Smooth muscle cell (in vitro differentiated cells): Measurements from ENCODE around the gene SYT8. TPM values are rescaled to one million over a fixed set of nuclear protein-coding genes. Genes with fewer than 3 reads are reported as not detected.

Experiments used
- DNase-seq: peaks from one replicate; lab custom pipeline; 2025; ENCODE audit not compliant: unreplicated experiment; lab: John Stamatoyannopoulos, UW
- H2AFZ ChIP-seq: fragments of 200-600 bp; sonication (generic); 2 replicates; pipeline ENCODE4 v1.6.0; 2016; ENCODE audit warnings: antibody characterized with exemption, low read depth, mild to moderate bottlenecking
- H3F3A ChIP-seq: fragments of 200-600 bp; sonication (generic); 2 replicates; pipeline ENCODE4 v1.6.0; 2017; ENCODE audit warnings: antibody characterized with exemption, low read depth
- H3K27ac ChIP-seq: fragments of 200-600 bp; sonication (generic); 2 replicates; pipeline ENCODE4 v1.5.1; 2016; ENCODE audit warnings: low read depth, mild to moderate bottlenecking
- H3K27me3 ChIP-seq: fragments of 200-600 bp; sonication (generic); 2 replicates; pipeline ENCODE4 v1.6.1; 2016; ENCODE audit warnings: low read depth, mild to moderate bottlenecking
- H3K36me3 ChIP-seq: fragments of 200-600 bp; sonication (generic); 2 replicates; pipeline ENCODE4 v1.5.1; 2016; ENCODE audit warnings: low read depth
- H3K4me1 ChIP-seq: fragments of 200-600 bp; sonication (generic); 2 replicates; pipeline ENCODE4 v1.5.1; 2016; ENCODE audit warnings: low read depth
- H3K4me2 ChIP-seq: fragments of 200-600 bp; sonication (generic); 2 replicates; pipeline ENCODE4 v1.6.0; 2016; ENCODE audit warnings: mild to moderate bottlenecking
- H3K4me3 ChIP-seq: fragments of 200-600 bp; sonication (generic); 2 replicates; pipeline ENCODE4 v1.5.1; 2016; ENCODE audit warnings: mild to moderate bottlenecking
- H3K79me2 ChIP-seq: fragments of 200-600 bp; sonication (generic); 2 replicates; pipeline ENCODE4 v1.6.0; 2016; ENCODE audit warnings: low read depth, mild to moderate bottlenecking
- H3K9ac ChIP-seq: fragments of 200-600 bp; sonication (generic); 2 replicates; pipeline ENCODE4 v1.6.0; 2016; ENCODE audit warnings: low read depth
- H3K9me3 ChIP-seq: fragments of 200-600 bp; sonication (generic); replicated peaks from 2 replicates; pipeline ENCODE4 v1.5.1; 2016; ENCODE audit warnings: low read depth
- H4K20me1 ChIP-seq: fragments of 200-600 bp; sonication (generic); 2 replicates; pipeline ENCODE4 v1.6.0; 2016; ENCODE audit warnings: low read depth
- CTCF ChIP-seq: fragments of 200-600 bp; sonication (generic); IDR thresholded peaks from 2 replicates; pipeline ENCODE4 v1.5.1; 2017; ENCODE audit warnings: borderline replicate concordance, mild to moderate bottlenecking, antibody characterized with exemption; ENCODE audit not compliant: insufficient read depth, poor library complexity, severe bottlenecking
- WGBS: methylation state at CpG from one replicate; pipeline ENCODE4 v1.1.7; 2016; ENCODE audit warnings: low lambda C conversion rate; 5-methylcytosine and 5-hydroxymethylcytosine counted together
- polyA plus RNA-seq: library from polyadenylated mRNA; unstranded; fragments of >200 nt; fragmentation: Nextera tagmentation; extraction: Ambion mirVana; gene quantifications from 2 replicates; pipeline ENCODE4 v1.2.1, GENCODE V29; 2016
- total RNA-seq: library from RNA; depleted of rRNA; stranded (reverse); fragments of >200 nt; gene quantifications from 2 replicates; pipeline ENCODE4 v1.2.3, GENCODE V29; 2014

Gene SYT8
- total and polyA plus RNA-seq, 2 experiments from 2014 or later = 0.13 to 2.0 TPM

- H3F3A ChIP-seq = no peaks in the 10 kb centered on the region
- no peaks in the 10 kb centered on the region for H3K36me3 ChIP-seq
- H3K4me3 ChIP-seq = no peak overlapping the region
- H3K9me3 ChIP-seq = no peaks in the 10 kb centered on the region
- H3K79me2 ChIP-seq = no peaks in the 10 kb centered on the region
- TF ChIP-seq CTCF = no peak
- no peak overlapping the region for H3K9ac ChIP-seq
- H3K27me3 ChIP-seq = no peaks in the 10 kb centered on the region
- no peak for DNase-seq
- WGBS = 52% methylated on average over 11 of the region's 11 CpGs
- H4K20me1 ChIP-seq = no peaks in the 10 kb centered on the region
- no peak overlapping the region for H3K27ac ChIP-seq
- H3K4me1 ChIP-seq = peaks cover 12% of the 10 kb centered on the region
- peak overlapping the region; percentile 62 for H3K4me2 ChIP-seq
- no peak overlapping the region for H2AFZ ChIP-seq
These were observed 5.6 kb upstream of the SYT8 start for GRCh38 chr11:1829039-1829820.

DNA sequence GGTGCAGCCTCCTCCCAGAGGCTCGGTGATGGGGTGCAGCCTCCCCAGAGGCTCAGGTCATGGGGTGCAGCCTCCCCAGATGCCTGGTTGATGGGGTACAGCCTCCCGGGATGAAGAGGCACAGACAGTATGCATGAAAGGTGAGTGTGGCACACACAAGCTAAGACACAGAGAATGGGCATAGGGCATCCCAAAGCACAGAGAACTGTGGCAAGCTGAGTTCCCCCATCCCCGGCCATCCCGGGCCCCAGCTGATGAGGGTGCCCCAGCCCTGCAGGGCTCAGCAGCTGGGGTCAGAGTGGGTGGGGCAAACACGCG is 4.8 kb upstream of the SYT8 start:
- WGBS = 68% methylated on average over 6 of the region's 6 CpGs
- Histone ChIP-seq H3K27me3 (no peaks in the 10 kb centered on the region), H3K9me3 (no peaks in the 10 kb centered on the region), H3K27ac (peak overlapping the region; percentile 44), H3K4me1 (peaks cover 12% of the 10 kb centered on the region), H2AFZ (no peak overlapping the region), H3K36me3 (no peaks in the 10 kb centered on the region), H3K79me2 (no peaks in the 10 kb centered on the region), H3K4me2 (peak overlapping the region; percentile 22), H3K9ac (no peak overlapping the region), H3F3A (no peaks in the 10 kb centered on the region), H4K20me1 (no peaks in the 10 kb centered on the region), H3K4me3 (no peak overlapping the region)
- TF ChIP-seq CTCF = no peak
- no peak for DNase-seq

- no peaks in the 10 kb centered on the region for H3F3A ChIP-seq
- H4K20me1 ChIP-seq = no peaks in the 10 kb centered on the region
- H3K4me2 ChIP-seq = peak overlapping the region; percentile 22
- H2AFZ ChIP-seq = no peak overlapping the region
- peaks cover 12% of the 10 kb centered on the region for H3K4me1 ChIP-seq
- no peaks in the 10 kb centered on the region for H3K27me3 ChIP-seq
- DNase-seq = no peak
- peak overlapping the region; percentile 44 for H3K27ac ChIP-seq
- WGBS = 28% methylated on average over 33 of the region's 33 CpGs
- no peak overlapping the region for H3K4me3 ChIP-seq
- H3K9me3 ChIP-seq = no peaks in the 10 kb centered on the region
- TF ChIP-seq CTCF = no peak
- H3K9ac ChIP-seq = no peak overlapping the region
- no peaks in the 10 kb centered on the region for H3K36me3 ChIP-seq
- H3K79me2 ChIP-seq = no peaks in the 10 kb centered on the region
These were observed 4.2 kb upstream of the SYT8 start for GRCh38 chr11:1830322-1831223.
